Endothelial cell of umbilical vein (primary cell): ENCODE measurements around the gene BUB1. TPM values are rescaled to one million over a fixed set of nuclear protein-coding genes. Genes with fewer than 3 reads are reported as not detected.

ENCODE experiments used
- BruUV-seq: library from RNA; stranded (reverse); fragments of 400-500 nt; replicated peaks from 2 replicates; lab custom pipeline; 2021; lab: Mats Ljungman, UMichigan
- CTCF ChIA-PET: fragments of 300-600, 350-600 bp; sonication (Branson Sonifier 250); formaldehyde crosslinking; loops from one replicate; lab custom pipeline; 2021; ENCODE audit warnings: antibody characterized with exemption, inconsistent platforms; lab: Charles Lee
- POLR2A ChIA-PET: fragments of 300-600, 350-600 bp; sonication (Branson Sonifier 250); formaldehyde crosslinking; loops from one replicate; lab custom pipeline; 2021; ENCODE audit warnings: antibody characterized with exemption, inconsistent platforms; lab: Charles Lee
- DNase-seq: peaks from one replicate; pipeline ENCODE4 v3.0.0-alpha.2; 2011; ENCODE audit warnings: low read depth, low spot score
- FAIRE-seq: peaks from 2 replicates; lab custom pipeline; 2011; peaks lifted over from hg19 to GRCh38; lab: Jason Lieb, UNC
- H2AFZ ChIP-seq: 2 replicates; pipeline ENCODE4 v1.6.0; 2012; ENCODE audit warnings: low read depth, low read length, control low read depth, inconsistent platforms
- H3K27ac ChIP-seq: 2 replicates; pipeline ENCODE4 v1.5.1; 2011; ENCODE audit warnings: low read depth, mild to moderate bottlenecking, control low read depth, low read length, moderate library complexity; ENCODE audit not compliant: insufficient read depth
- H3K27me3 ChIP-seq, 2 experiments: 2 replicates each; pipeline versions ENCODE4 v1.6.0 to v1.6.1; 2011; ENCODE audit warnings: low read length in 2 of 2, mixed read lengths in 1 of 2; ENCODE audit not compliant: control insufficient read depth in 2 of 2, insufficient read depth in 2 of 2
- H3K36me3 ChIP-seq, 2 experiments: 2 replicates in 1 of 2; 3 replicates in 1 of 2; pipeline ENCODE4 v1.5.1; 2011; ENCODE audit warnings: low read length in 2 of 2, mild to moderate bottlenecking in 1 of 2, moderate library complexity in 1 of 2; ENCODE audit not compliant: control insufficient read depth in 2 of 2, insufficient read depth in 2 of 2; ENCODE audit errors: extremely low read depth in 1 of 2
- H3K4me1 ChIP-seq: 3 replicates; pipeline ENCODE4 v1.5.1; 2011; ENCODE audit warnings: mild to moderate bottlenecking, low read length; ENCODE audit not compliant: control insufficient read depth, insufficient read depth; ENCODE audit errors: extremely low read depth
- H3K4me2 ChIP-seq: 2 replicates; pipeline ENCODE4 v1.6.1; 2011; ENCODE audit warnings: low read length, control low read depth, mixed read lengths; ENCODE audit not compliant: insufficient read depth
- H3K4me3 ChIP-seq, 3 experiments: fragments of 200-600 bp in 1 of 3; sonication (generic), shearing (Covaris generic) in 1 of 3; replicated peaks in 1 of 3; 2 replicates each; pipeline ENCODE4 v1.5.1; 2011 to 2016; ENCODE audit warnings: control low read depth in 3 of 3, low read length in 3 of 3, mild to moderate bottlenecking in 2 of 3, inconsistent platforms in 1 of 3, low read depth in 1 of 3, moderate library complexity in 1 of 3; ENCODE audit not compliant: insufficient read depth in 1 of 3
- H3K79me2 ChIP-seq: 2 replicates; pipeline ENCODE4 v1.6.0; 2012; ENCODE audit warnings: low read length, inconsistent platforms; ENCODE audit not compliant: control insufficient read depth, insufficient read depth
- H3K9ac ChIP-seq: replicated peaks from 2 replicates; pipeline ENCODE3; 2011; ENCODE audit warnings: low read length, control low read depth; ENCODE audit not compliant: insufficient read depth; ENCODE audit errors: extremely low read depth
- H3K9me1 ChIP-seq: replicated peaks from 3 replicates; pipeline ENCODE4 v1.6.0; 2011; ENCODE audit warnings: mild to moderate bottlenecking, low read length; ENCODE audit not compliant: control insufficient read depth, insufficient read depth; ENCODE audit errors: extremely low read depth
- H3K9me3 ChIP-seq: replicated peaks from 2 replicates; pipeline ENCODE4 v1.5.1; 2012; ENCODE audit warnings: low read length, inconsistent platforms; ENCODE audit not compliant: control insufficient read depth, insufficient read depth
- H4K20me1 ChIP-seq: replicated peaks from 2 replicates; pipeline ENCODE3; 2011; ENCODE audit warnings: mild to moderate bottlenecking, low read length; ENCODE audit not compliant: control insufficient read depth, insufficient read depth; ENCODE audit errors: extremely low read depth
- FOS ChIP-seq: IDR thresholded peaks from 2 replicates; pipeline ENCODE4 v1.6.1; 2011; ENCODE audit warnings: mild to moderate bottlenecking, low read length, moderate library complexity, borderline replicate concordance; ENCODE audit not compliant: insufficient read depth
- GATA2 ChIP-seq: IDR thresholded peaks from 2 replicates; pipeline ENCODE4 v1.7.0; 2011; ENCODE audit warnings: low read depth, mild to moderate bottlenecking, moderate library complexity, mixed read lengths, low read length; ENCODE audit not compliant: insufficient read length, insufficient read depth
- JUN ChIP-seq: IDR thresholded peaks from 2 replicates; pipeline ENCODE4 v1.6.1; 2011; ENCODE audit warnings: borderline replicate concordance, low read depth; ENCODE audit not compliant: insufficient read length, insufficient read depth
- MYC ChIP-seq: IDR thresholded peaks from one replicate; pipeline ENCODE4 v1.6.1; 2011; ENCODE audit warnings: mild to moderate bottlenecking, low read depth, low read length
- POLR2A ChIP-seq: IDR thresholded peaks from 2 replicates; pipeline ENCODE4 v1.6.1; 2012; ENCODE audit warnings: low read depth, mild to moderate bottlenecking, control low read depth, low read length
- POLR2AphosphoS5 ChIP-seq: IDR thresholded peaks from 2 replicates; pipeline ENCODE4 v1.6.1; 2012; ENCODE audit warnings: low read depth, mild to moderate bottlenecking, control low read depth, low read length, moderate library complexity; ENCODE audit not compliant: insufficient read depth
- dilution Hi-C: fragments of 300-500 bp; cut with MboI; formaldehyde crosslinking; loops from one replicate; pipeline ENCODE4 v1.15.0; 2019; ENCODE audit warnings: low sequenced_read_pairs; ENCODE audit not compliant: extremely low pct_ligation_motif_present
- intact Hi-C: fragments of 100-400 bp; cut with micrococcal nuclease; formaldehyde crosslinking; loops from one replicate; pipeline ENCODE4 v1.10.0; 2022
- polyA plus RNA-seq, 4 experiments: library from polyadenylated mRNA; depleted of rRNA in 3 of 4; stranded (reverse) in 3 of 4; unstranded in 1 of 4; fragments of >200 nt; gene quantifications; 2 replicates each; pipeline versions ENCODE4 v1.2.1 to v1.2.3, GENCODE V29; 2011 to 2012; ENCODE audit warnings: missing spikeins in 1 of 4
- total RNA-seq: library from RNA; stranded (reverse); gene quantifications from 2 replicates; pipeline ENCODE4 v1.2.3, GENCODE V29; 2021
- TF ChIP-seq, protein P1 (sequence below): IDR thresholded peaks from 2 replicates; pipeline ENCODE4 v1.6.1; 2011; ENCODE audit not compliant: insufficient read depth, insufficient read length
- TF ChIP-seq, protein P2 (sequence below), 2 donors: IDR thresholded peaks; 1 replicate in 1 of 2; 2 replicates in 1 of 2; pipeline ENCODE4 v1.5.1; 2011; ENCODE audit warnings: low read length in 2 of 2, mild to moderate bottlenecking in 2 of 2, moderate library complexity in 2 of 2, control low read depth in 1 of 2, inconsistent platforms in 1 of 2, low read depth in 1 of 2; ENCODE audit not compliant: insufficient read depth in 1 of 2; ENCODE audit errors: extremely low read depth in 1 of 2

BUB1 gene
- total and polyA plus RNA-seq, 2 donors (not counting 3 experiments of a cell fraction or from before 2014, with no cell fraction given), result 16.1 to 66.4 TPM

DNA sequence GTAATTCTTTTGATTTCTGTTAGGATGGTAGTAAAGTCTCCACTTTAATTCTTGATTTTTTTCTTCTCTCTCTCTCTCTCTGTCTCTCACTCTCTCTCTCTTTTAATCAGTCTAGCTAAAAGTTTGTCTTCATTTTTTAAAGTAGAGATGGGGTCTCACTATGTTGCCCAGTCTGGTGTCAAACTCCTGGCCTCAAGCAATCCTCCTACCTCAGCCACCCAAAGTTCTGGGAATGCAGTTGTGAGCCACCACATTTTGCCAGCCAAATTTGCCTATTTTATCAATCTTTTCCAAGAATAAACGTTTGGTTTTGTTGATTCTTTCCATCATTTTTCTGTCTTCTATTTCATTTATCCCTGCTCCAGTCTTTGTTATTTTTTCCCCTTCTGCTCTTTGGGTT is 30.6 kb upstream of the BUB1 start:
- Histone ChIP-seq H3K9me3 (no peaks in the 10 kb centered on the region), H3K4me2 (no peak overlapping the region), H2AFZ (no peak overlapping the region), H4K20me1 (no peaks in the 10 kb centered on the region), H3K27ac (no peak overlapping the region), H3K79me2 (no peaks in the 10 kb centered on the region), H3K4me3 (no peak overlapping the region), H3K4me1 (no peaks in the 10 kb centered on the region), H3K9ac (no peak overlapping the region), H3K9me1 (no peaks in the 10 kb centered on the region), H3K36me3 (no peaks in the 10 kb centered on the region), H3K27me3 (peaks cover 32 to 63% of the 10 kb centered on the region in 2 experiments)
- DNase-seq (no peak), FAIRE-seq (no peak)
- intact Hi-C loops (no loop called here), dilution Hi-C loops (no loop called here)
- TF ChIP-seq JUN, result no peak
- no peak for TF ChIP-seq POLR2A
- TF ChIP-seq, protein P1, sequence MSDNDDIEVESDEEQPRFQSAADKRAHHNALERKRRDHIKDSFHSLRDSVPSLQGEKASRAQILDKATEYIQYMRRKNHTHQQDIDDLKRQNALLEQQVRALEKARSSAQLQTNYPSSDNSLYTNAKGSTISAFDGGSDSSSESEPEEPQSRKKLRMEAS, result no peak
- no peak for TF ChIP-seq GATA2
- no peak for TF ChIP-seq POLR2AphosphoS5
- TF ChIP-seq, protein P2, sequence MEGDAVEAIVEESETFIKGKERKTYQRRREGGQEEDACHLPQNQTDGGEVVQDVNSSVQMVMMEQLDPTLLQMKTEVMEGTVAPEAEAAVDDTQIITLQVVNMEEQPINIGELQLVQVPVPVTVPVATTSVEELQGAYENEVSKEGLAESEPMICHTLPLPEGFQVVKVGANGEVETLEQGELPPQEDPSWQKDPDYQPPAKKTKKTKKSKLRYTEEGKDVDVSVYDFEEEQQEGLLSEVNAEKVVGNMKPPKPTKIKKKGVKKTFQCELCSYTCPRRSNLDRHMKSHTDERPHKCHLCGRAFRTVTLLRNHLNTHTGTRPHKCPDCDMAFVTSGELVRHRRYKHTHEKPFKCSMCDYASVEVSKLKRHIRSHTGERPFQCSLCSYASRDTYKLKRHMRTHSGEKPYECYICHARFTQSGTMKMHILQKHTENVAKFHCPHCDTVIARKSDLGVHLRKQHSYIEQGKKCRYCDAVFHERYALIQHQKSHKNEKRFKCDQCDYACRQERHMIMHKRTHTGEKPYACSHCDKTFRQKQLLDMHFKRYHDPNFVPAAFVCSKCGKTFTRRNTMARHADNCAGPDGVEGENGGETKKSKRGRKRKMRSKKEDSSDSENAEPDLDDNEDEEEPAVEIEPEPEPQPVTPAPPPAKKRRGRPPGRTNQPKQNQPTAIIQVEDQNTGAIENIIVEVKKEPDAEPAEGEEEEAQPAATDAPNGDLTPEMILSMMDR (IDR thresholded peaks at IDR 0.05; ENCODE audit: extremely low read depth in 1 of 2, insufficient read depth in 1 of 2, low read depth in 1 of 2, low read length in 2 of 2), result no peak
- TF ChIP-seq MYC, result no peak
- no peak for TF ChIP-seq FOS
- ChIA-PET POLR2A (no interaction called here), CTCF (no interaction called here)
- BruUV-seq, result no TSS peak
